Activated naive CD4-positive, alpha-beta T cell treated with anti-CD3 and anti-CD28 coated beads, Interleukin-2, amount 50 U/mL, for 24 hours (primary cell): ENCODE data around the gene MS4A8.
"Not testable (repeated sequence)": the region's sequence is repeated elsewhere in the genome, so short reads cannot be mapped to it uniquely, and the experiment has no call there.

ENCODE experiments used
- H3K27ac Mint-ChIP-seq: one replicate; pipeline ENCODE4 v1.8.0; 2021; ENCODE audit warnings: mild to moderate bottlenecking, mixed read lengths
- H3K27me3 Mint-ChIP-seq: one replicate; pipeline ENCODE4 v1.8.0; 2021; ENCODE audit warnings: mixed read lengths
- H3K36me3 Mint-ChIP-seq: one replicate; pipeline ENCODE4 v1.8.0; 2021; ENCODE audit warnings: mixed read lengths
- H3K4me1 Mint-ChIP-seq: one replicate; pipeline ENCODE4 v1.8.0; 2021; ENCODE audit warnings: mixed read lengths
- H3K4me3 Mint-ChIP-seq: one replicate; pipeline ENCODE4 v1.8.0; 2021; ENCODE audit warnings: mild to moderate bottlenecking, mixed read lengths
- H3K9me3 Mint-ChIP-seq: one replicate; pipeline ENCODE4 v1.8.0; 2021; ENCODE audit warnings: mixed read lengths

MS4A8 gene

GRCh38 chr11:60750911-60751310 is 51.5 kb downstream of the MS4A8 start:
- peaks cover 18% of the 10 kb centered on the region for H3K27me3 Mint-ChIP-seq
- no peaks in the 10 kb centered on the region for H3K36me3 Mint-ChIP-seq
- H3K4me3 Mint-ChIP-seq, result no peak overlapping the region
- no peaks in the 10 kb centered on the region for H3K9me3 Mint-ChIP-seq
- no peak overlapping the region for H3K27ac Mint-ChIP-seq
- H3K4me1 Mint-ChIP-seq, result no peaks in the 10 kb centered on the region

- Mint-ChIP-seq H3K27me3 (peaks cover 22% of the 10 kb centered on the region), H3K27ac (no peak overlapping the region)
These were observed 53.9 kb downstream of the MS4A8 start for GRCh38 chr11:60753309-60753708.

GRCh38 chr11:60754887-60755286 is 55.5 kb downstream of the MS4A8 start:
- Mint-ChIP-seq H3K9me3 (no peaks in the 10 kb centered on the region), H3K27ac (no peak overlapping the region), H3K36me3 (no peaks in the 10 kb centered on the region)

More at GRCh38 chr11:60753309-60753708, 53.9 kb downstream of the MS4A8 start:
- H3K4me3 Mint-ChIP-seq, result no peak overlapping the region
- H3K36me3 Mint-ChIP-seq, result no peaks in the 10 kb centered on the region
- no peaks in the 10 kb centered on the region for H3K9me3 Mint-ChIP-seq
- no peaks in the 10 kb centered on the region for H3K4me1 Mint-ChIP-seq

GRCh38 chr11:60756307-60757032 is 57.1 kb downstream of the MS4A8 start, which contains the start of gene MS4A15:
TSS of gene MS4A15 (plus strand) at chr11:60756867. CDS start at chr11:60763734, 6,867 bp downstream.
- Mint-ChIP-seq H3K4me3 (no peak within 1 kb of the TSS), H3K27ac (no peak within 1 kb of the TSS), H3K4me1 (no peaks in the 10 kb centered on the region), H3K36me3 (no peaks in the 10 kb centered on the region), H3K27me3 (peaks cover 32% of the 10 kb centered on the region), H3K9me3 (no peaks in the 10 kb centered on the region)

More at GRCh38 chr11:60754887-60755286, 55.5 kb downstream of the MS4A8 start:
- Mint-ChIP-seq H3K27me3 (peaks cover 30% of the 10 kb centered on the region), H3K4me1 (no peaks in the 10 kb centered on the region), H3K4me3 (no peak overlapping the region)

GRCh38 chr11:60757231-60757800 is 57.9 kb downstream of the MS4A8 start:
- peaks cover 27% of the 10 kb centered on the region for H3K27me3 Mint-ChIP-seq
- no peak overlapping the region for H3K27ac Mint-ChIP-seq
- H3K4me1 Mint-ChIP-seq, result no peaks in the 10 kb centered on the region
- no peaks in the 10 kb centered on the region for H3K36me3 Mint-ChIP-seq
- no peaks in the 10 kb centered on the region for H3K9me3 Mint-ChIP-seq
- no peak overlapping the region for H3K4me3 Mint-ChIP-seq

- not testable (repeated sequence) for H3K4me3 Mint-ChIP-seq, H3K9me3 Mint-ChIP-seq, H3K27ac Mint-ChIP-seq, H3K36me3 Mint-ChIP-seq, H3K4me1 Mint-ChIP-seq
- H3K27me3 Mint-ChIP-seq, result peaks cover 19% of the 10 kb centered on the region
These were observed 59.3 kb downstream of the MS4A8 start for GRCh38 chr11:60758671-60759070.

GRCh38 chr11:60759438-60760225 is 60.2 kb downstream of the MS4A8 start:
- not testable (repeated sequence) for H3K36me3 Mint-ChIP-seq, H3K4me1 Mint-ChIP-seq, H3K9me3 Mint-ChIP-seq, H3K27ac Mint-ChIP-seq, H3K4me3 Mint-ChIP-seq
- H3K27me3 Mint-ChIP-seq, result peaks cover 19% of the 10 kb centered on the region

- H3K4me1 Mint-ChIP-seq, result no peaks in the 10 kb centered on the region
These were observed 62.2 kb downstream of the MS4A8 start for GRCh38 chr11:60761436-60762190.

GRCh38 chr11:60762851-60763691 is 63.7 kb downstream of the MS4A8 start:
- H3K4me3 Mint-ChIP-seq, result no peak overlapping the region
- peaks cover 24% of the 10 kb centered on the region for H3K27me3 Mint-ChIP-seq
- H3K4me1 Mint-ChIP-seq, result no peaks in the 10 kb centered on the region
- no peaks in the 10 kb centered on the region for H3K36me3 Mint-ChIP-seq
- no peaks in the 10 kb centered on the region for H3K9me3 Mint-ChIP-seq
- H3K27ac Mint-ChIP-seq, result no peak overlapping the region

More at GRCh38 chr11:60761436-60762190, 62.2 kb downstream of the MS4A8 start:
- H3K27ac Mint-ChIP-seq, result no peak overlapping the region
- H3K9me3 Mint-ChIP-seq, result no peaks in the 10 kb centered on the region
- H3K36me3 Mint-ChIP-seq, result no peaks in the 10 kb centered on the region
- H3K27me3 Mint-ChIP-seq, result peaks cover 24% of the 10 kb centered on the region
- H3K4me3 Mint-ChIP-seq, result no peak overlapping the region

- Mint-ChIP-seq H3K36me3 (no peaks in the 10 kb centered on the region), H3K27ac (no peak overlapping the region), H3K4me1 (no peaks in the 10 kb centered on the region), H3K4me3 (no peak overlapping the region), H3K9me3 (no peaks in the 10 kb centered on the region), H3K27me3 (peaks cover 22% of the 10 kb centered on the region)
These were observed 64.4 kb downstream of the MS4A8 start for GRCh38 chr11:60763692-60764369.

GRCh38 chr11:60764879-60765278 is 65.5 kb downstream of the MS4A8 start:
- H3K9me3 Mint-ChIP-seq, result no peaks in the 10 kb centered on the region
- no peaks in the 10 kb centered on the region for H3K4me1 Mint-ChIP-seq
- peaks cover 16% of the 10 kb centered on the region for H3K27me3 Mint-ChIP-seq

GRCh38 chr11:60765355-60765754 is 65.9 kb downstream of the MS4A8 start:
- H3K9me3 Mint-ChIP-seq, result no peaks in the 10 kb centered on the region
- H3K36me3 Mint-ChIP-seq, result no peaks in the 10 kb centered on the region
- H3K27me3 Mint-ChIP-seq, result peaks cover 11% of the 10 kb centered on the region
- no peaks in the 10 kb centered on the region for H3K4me1 Mint-ChIP-seq
- H3K4me3 Mint-ChIP-seq, result no peak overlapping the region
- no peak overlapping the region for H3K27ac Mint-ChIP-seq

More at GRCh38 chr11:60764879-60765278, 65.5 kb downstream of the MS4A8 start:
- H3K4me3 Mint-ChIP-seq, result no peak overlapping the region
- no peaks in the 10 kb centered on the region for H3K36me3 Mint-ChIP-seq
- no peak overlapping the region for H3K27ac Mint-ChIP-seq
